ENCODE measurements around the gene RBFOX2. TPM values are rescaled to one million over a fixed set of nuclear protein-coding genes. Genes with fewer than 3 reads are reported as not detected.

RBFOX2 gene
- polyA plus RNA-seq, 3 donors = 15.2 to 53.4 (median 28.9) TPM

DNA sequence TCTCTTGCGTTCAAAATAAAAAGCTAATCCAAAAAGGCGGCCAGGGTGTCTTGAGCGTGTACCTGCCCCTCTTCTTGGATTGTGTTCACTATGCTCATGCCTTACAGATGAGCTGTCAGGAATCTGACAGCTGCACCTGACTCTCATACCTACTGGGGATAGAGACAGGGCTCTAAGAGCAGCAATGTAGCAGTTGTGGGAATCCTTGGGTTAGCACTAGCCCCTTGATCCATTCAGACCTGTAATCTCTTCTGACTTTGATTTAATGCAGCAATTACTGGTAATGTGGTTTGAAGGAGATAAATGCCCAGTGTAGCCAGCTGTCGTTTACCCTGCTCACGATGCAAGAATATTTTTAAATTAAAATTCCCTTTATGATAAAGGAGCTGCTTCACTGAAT, 165.2 kb downstream of the RBFOX2 start:
- H3K27ac ChIP-seq (ENCODE audit: low read depth, low read length) = no peak overlapping the region
- 70 to 89% (median 86%) methylated on average over 5 of the region's 5 CpGs for WGBS, 3 donors

DNA sequence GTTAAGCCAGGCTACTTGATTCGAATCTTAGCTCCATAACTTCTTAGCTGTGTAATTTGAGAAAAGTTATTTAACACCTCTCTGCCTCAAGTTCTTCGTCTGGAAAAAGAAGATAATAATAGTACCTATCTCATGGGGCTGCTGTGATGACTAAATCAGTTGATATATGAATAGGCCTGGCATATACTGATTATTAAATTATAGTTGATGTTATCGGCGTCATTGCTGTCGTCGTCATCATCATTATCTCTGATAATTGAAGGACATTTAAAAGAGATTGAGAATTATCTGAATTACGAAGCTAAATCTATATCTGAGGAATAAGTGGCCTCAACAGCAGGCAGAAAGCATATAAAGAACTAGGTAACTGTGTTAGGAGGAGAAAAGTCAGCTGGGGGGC, 165.9 kb downstream of the RBFOX2 start:
- H3K27ac ChIP-seq (ENCODE audit: low read depth, low read length) = no peak overlapping the region
- WGBS, 3 donors = 86 to 90% (median 88%) methylated on average over 7 of the region's 7 CpGs

- WGBS, 3 donors = 91 to 94% (median 93%) methylated on average over 4 of the region's 4 CpGs
These were observed 167.2 kb downstream of the RBFOX2 start for GRCh38 chr22:35861451-35861850.

GRCh38 chr22:35860837-35861236, 167.8 kb downstream of the RBFOX2 start:
- no peak overlapping the region for H3K27ac ChIP-seq (ENCODE audit: low read depth, low read length)
- WGBS, 3 donors = 64 to 86% (median 85%) methylated on average over 3 of the region's 3 CpGs

More at GRCh38 chr22:35861451-35861850, 167.2 kb downstream of the RBFOX2 start:
- no peak overlapping the region for H3K27ac ChIP-seq (ENCODE audit: low read depth, low read length)

- H3K27ac ChIP-seq (ENCODE audit: low read depth, low read length) = no peak overlapping the region
- 92 to 95% (median 94%) methylated on average over 4 of the region's 4 CpGs for WGBS, 3 donors
These were observed 168.4 kb downstream of the RBFOX2 start for GRCh38 chr22:35860087-35860733.

- H3K27ac ChIP-seq (ENCODE audit: low read depth, low read length) = no peak overlapping the region
- WGBS, 3 donors = 89 to 98% (median 91%) methylated on average over 2 of the region's 2 CpGs
These were observed 174.3 kb downstream of the RBFOX2 start for GRCh38 chr22:35854334-35854733.

DNA sequence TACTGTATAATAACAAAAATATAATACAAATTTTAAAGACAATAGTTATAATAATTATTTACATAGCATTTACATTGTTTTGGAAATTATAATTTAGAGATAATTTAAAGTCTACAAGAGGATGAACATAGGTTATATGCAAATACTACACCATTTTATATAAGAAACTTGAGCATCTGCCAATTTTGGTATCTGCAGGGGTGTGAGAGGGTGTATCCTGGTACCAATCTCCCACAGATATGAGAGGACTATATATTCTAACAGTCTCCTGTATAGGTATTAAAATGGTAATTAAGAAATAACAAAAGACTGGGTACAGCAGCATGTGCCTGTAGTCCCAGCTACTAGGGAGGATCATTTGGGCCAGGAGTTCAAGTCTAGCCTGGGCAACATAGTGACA, 176.5 kb downstream of the RBFOX2 start:
- H3K27ac ChIP-seq (ENCODE audit: low read depth, low read length) = no peak overlapping the region

GRCh38 chr22:35850831-35851230, 177.8 kb downstream of the RBFOX2 start:
- no peak overlapping the region for H3K27ac ChIP-seq (ENCODE audit: low read depth, low read length)
- WGBS, 3 donors = 75 to 93% (median 92%) methylated on average over 5 of the region's 5 CpGs

GRCh38 chr22:35846804-35847203, 181.8 kb downstream of the RBFOX2 start:
- H3K27ac ChIP-seq (ENCODE audit: low read depth, low read length) = no peak overlapping the region

DNA sequence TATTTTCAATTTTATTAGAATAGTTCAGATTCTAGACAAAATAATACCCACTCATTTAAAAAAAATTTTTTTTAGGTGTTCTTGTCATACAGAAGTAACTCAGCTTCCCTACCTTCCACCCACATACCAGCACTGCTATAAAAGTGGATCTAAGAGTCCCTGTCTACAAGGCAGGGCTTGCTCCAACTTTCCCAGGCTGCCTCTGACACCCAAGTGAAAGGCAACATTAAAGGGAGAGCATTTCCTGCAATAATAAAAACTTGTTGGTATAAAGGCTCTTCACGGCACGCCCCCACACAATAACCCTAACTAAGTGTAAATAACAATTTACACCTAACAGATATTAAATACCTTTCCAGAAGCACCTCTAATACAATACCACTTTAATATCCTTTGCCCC, 183.7 kb downstream of the RBFOX2 start:
- WGBS, 3 donors = 82 to 95% (median 91%) methylated on average over 2 of the region's 2 CpGs
- no peak overlapping the region for H3K27ac ChIP-seq (ENCODE audit: low read depth, low read length)

More at GRCh38 chr22:35846804-35847203, 181.8 kb downstream of the RBFOX2 start:
- whole genome bisulfite sequencing, 3 donors = 31 to 84% (median 67%) methylated on average over 1 of the region's 1 CpG

DNA sequence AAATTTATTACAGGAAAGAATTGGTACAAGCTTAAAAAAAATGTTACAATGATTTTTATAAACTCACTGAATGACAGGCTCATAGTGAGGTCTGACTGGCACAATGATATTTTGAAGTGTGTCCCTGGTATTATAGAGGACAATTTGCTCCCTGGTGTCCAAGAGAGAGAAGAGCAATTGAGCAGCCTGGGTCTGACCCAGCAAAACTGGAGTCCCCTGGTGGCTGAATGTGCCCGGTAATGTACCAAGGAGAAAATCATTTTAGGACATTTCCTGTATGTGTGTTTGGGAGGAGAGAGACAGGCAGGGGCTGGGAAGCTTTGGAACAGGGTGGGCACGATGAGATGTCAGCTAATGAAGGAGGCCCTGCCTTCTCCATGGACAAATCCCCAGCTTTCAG, 185.7 kb downstream of the RBFOX2 start:
- H3K27ac ChIP-seq (ENCODE audit: low read depth, low read length) = no peak overlapping the region

GRCh38 chr22:35842519-35842913, 186.1 kb downstream of the RBFOX2 start:
- H3K27ac ChIP-seq (ENCODE audit: low read depth, low read length) = no peak overlapping the region
- 88 to 100% (median 96%) methylated on average over 1 of the region's 1 CpG for WGBS, 3 donors

More for the DNA sequence above, 185.7 kb downstream of the RBFOX2 start:
- WGBS, 3 donors = 27 to 45% (median 38%) methylated on average over 2 of the region's 2 CpGs

- WGBS, 3 donors = 78 to 80% (median 79%) methylated on average over 3 of the region's 3 CpGs
- no peak overlapping the region for H3K27ac ChIP-seq (ENCODE audit: low read depth, low read length)
These were observed 186.6 kb downstream of the RBFOX2 start for GRCh38 chr22:35841907-35842518.

DNA sequence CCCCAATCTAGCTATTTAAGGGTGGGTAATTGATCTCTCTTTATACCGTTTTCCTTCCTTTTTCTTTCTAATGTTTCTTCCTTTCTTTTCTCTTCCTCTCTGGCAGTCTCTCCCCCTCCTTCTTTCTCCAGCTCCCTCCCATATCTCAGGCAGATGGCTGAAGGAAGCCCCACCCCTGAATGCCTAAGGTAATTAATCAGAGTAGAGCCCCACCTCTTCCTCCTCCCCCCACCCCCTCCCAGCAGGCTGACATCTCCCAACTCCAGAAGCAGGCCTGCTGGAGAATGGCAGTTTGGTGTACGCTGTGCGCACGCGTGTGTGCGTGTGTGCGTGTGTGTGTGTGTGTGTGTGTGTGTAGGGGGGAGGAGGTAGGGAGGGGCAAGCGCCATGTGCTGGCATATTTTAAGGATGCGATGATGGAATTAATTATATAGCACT, 188.3 kb downstream of the RBFOX2 start:
- H3K27ac ChIP-seq (ENCODE audit: low read depth, low read length) = no peak overlapping the region
- 3 to 16% (median 9%) methylated on average over 9 of the region's 9 CpGs for WGBS, 3 donors

DNA sequence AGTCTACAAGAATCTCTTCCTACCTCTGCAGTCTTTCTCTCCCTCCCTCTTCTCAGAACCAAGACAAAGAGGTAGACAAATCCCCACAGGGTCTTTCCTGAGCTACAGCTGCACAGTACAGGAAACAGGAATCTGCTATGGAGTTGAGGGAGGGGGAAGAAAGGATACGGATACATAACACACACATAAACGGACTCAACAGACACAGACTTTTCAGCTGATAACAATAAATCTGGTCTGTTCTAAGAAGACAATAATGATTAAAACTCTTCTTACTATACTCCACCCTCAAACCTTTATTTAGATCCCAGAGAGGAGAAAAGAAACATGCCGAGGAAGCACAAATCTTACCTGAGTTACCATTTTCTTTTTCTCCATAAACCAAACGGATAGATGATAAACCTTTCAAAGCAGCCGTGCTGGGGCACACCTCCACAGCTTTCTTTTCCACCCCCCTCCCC, 188.8 kb downstream of the RBFOX2 start:
- 2 to 4% (median 4%) methylated on average over 5 of the region's 5 CpGs for WGBS, 3 donors
- no peak overlapping the region for H3K27ac ChIP-seq (ENCODE audit: low read depth, low read length)

DNA sequence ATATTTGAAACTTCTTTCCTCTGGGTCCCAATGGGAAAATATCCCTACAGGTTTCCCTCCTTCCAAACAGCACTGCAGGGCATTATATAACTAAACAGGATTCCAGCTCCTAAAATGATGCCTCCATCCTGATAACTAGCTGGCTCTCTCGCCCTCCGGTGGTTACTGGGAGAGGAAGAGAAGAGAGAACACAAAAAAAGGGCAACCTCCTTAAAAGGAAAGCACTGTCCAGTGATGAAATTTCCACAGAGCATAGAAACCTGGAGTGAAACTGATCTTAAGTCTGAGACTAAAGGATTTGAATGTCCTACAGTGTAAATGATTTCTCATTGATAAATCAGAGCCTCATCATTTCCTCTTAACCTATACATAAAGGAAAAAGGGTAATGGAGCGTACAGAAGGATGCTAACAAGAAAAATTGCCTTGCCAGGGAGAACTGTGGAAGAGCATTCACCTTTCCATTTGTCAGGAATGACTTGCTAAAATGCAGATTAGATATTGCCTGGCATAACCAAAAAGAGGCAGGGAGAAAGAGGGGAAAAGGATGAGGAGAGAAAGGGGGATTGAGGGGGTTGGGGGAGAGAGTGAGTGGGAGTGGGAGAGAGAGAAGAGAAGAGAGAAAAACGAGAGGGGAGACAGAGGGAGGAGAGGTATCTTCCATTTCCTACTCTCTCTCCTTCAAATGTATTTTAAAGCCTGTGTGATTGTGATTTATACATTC, 189.6 kb downstream of the RBFOX2 start:
- WGBS, 3 donors = 14 to 22% (median 19%) methylated on average over 4 of the region's 4 CpGs
- H3K27ac ChIP-seq (ENCODE audit: low read depth, low read length) = no peak overlapping the region

- 80 to 90% (median 84%) methylated on average over 5 of the region's 5 CpGs for WGBS, 3 donors
- H3K27ac ChIP-seq (ENCODE audit: low read depth, low read length) = no peak overlapping the region
These were observed 191.4 kb downstream of the RBFOX2 start for GRCh38 chr22:35837101-35837727.

DNA sequence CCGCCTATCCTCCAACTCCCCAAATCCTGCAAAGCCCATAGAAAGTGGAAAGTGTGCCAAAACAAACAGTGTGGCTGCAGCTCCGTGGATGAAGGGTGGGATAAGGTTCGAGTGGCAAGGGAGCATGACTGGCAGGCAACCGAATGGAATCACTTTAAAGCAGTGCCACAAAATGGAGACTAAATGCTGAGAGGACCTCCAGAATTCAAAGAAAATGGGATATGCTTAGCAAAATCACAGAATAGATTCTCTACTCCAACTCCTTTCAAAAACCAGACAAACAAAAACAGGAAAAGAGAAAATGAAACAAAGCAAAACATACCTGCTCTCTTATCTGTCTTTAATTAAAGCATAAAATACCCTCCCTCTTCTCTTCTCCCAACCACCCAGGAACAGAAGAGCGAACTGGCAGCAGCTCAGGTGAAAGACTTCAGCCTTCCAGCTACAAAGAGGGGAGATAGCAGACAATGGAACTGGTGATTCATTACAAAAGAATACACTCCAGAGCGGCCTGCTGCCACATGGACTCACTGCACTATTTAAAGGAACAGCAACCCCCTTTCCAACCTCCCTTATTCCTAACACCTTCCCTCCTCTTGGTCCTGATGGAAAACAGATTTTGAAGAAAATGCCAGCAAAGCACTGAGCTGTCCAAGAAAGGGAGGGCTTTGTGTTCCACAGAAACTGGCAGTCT, 192.5 kb downstream of the RBFOX2 start:
- 4 to 16% (median 13%) methylated on average over 6 of the region's 6 CpGs for WGBS, 3 donors

More for the DNA sequence above, 192.5 kb downstream of the RBFOX2 start:
- H3K27ac ChIP-seq (ENCODE audit: low read depth, low read length) = no peak overlapping the region
